Measurements from ENCODE around the gene KDM2B.
"Not testable (repeated sequence)": the region's sequence is repeated elsewhere in the genome, so short reads cannot be mapped to it uniquely, and the experiment has no call there.

The KDM2B gene

GRCh38 chr12:121484967-121485366 is 95.9 kb downstream of the KDM2B start:
- Histone ChIP-seq H3K27me3 (ENCODE audit: control insufficient read depth, low read length) (no peaks in the 10 kb centered on the region), H3K79me2 (ENCODE audit: control insufficient read depth, low read length) (peaks cover under 1% of the 10 kb centered on the region; the same call in 1 of the 2 replicates), H3K36me3 (ENCODE audit: control insufficient read depth, low read length) (peaks cover 5% of the 10 kb centered on the region), H3K27ac (ENCODE audit: low read depth, low read length) (no peak overlapping the region), H3K9me3 (ENCODE audit: control insufficient read depth, insufficient read depth, low read length) (no peaks in the 10 kb centered on the region), H3K4me1 (ENCODE audit: control insufficient read depth, low read length) (peaks cover 1% of the 10 kb centered on the region), H4K20me1 (ENCODE audit: control insufficient read depth, insufficient read depth, low read depth, low read length) (no peaks in the 10 kb centered on the region), H3K4me2 (ENCODE audit: low read length) (no peak overlapping the region), H3F3A (ENCODE audit: control insufficient read depth, insufficient read depth) (peaks cover 2% of the 10 kb centered on the region; the same call in 1 of the 2 replicates), H3K9me2 (replicated peaks; ENCODE audit: control insufficient read depth, low read length) (no peaks in the 10 kb centered on the region), H3K4me3 (ENCODE audit: low read length) (no peak overlapping the region)
- TF ChIP-seq EZH2phosphoT487 (IDR thresholded peaks at IDR 0.05; ENCODE audit: borderline replicate concordance, low read length), result no peak
- no peak for TF ChIP-seq CTCF (IDR thresholded peaks at IDR 0.05; ENCODE audit: low read depth, low read length, poor library complexity, severe bottlenecking)

GRCh38 chr12:121484564-121484963 is 96.3 kb downstream of the KDM2B start:
- H3K4me2 ChIP-seq (ENCODE audit: low read length); H3K9me3 ChIP-seq (ENCODE audit: control insufficient read depth, insufficient read depth, low read length); H3K4me3 ChIP-seq (ENCODE audit: low read length); H3K4me1 ChIP-seq (ENCODE audit: control insufficient read depth, low read length); H3F3A ChIP-seq (ENCODE audit: control insufficient read depth, insufficient read depth); H3K36me3 ChIP-seq (ENCODE audit: control insufficient read depth, low read length); H3K9me2 ChIP-seq (replicated peaks; ENCODE audit: control insufficient read depth, low read length); H3K79me2 ChIP-seq (ENCODE audit: control insufficient read depth, low read length); H3K27ac ChIP-seq (ENCODE audit: low read depth, low read length); H4K20me1 ChIP-seq (ENCODE audit: control insufficient read depth, insufficient read depth, low read depth, low read length); H3K27me3 ChIP-seq (ENCODE audit: control insufficient read depth, low read length): not testable (repeated sequence)

GRCh38 chr12:121483949-121484348 is 96.9 kb downstream of the KDM2B start:
- Histone ChIP-seq H3K27me3 (ENCODE audit: control insufficient read depth, low read length) (no peaks in the 10 kb centered on the region), H3K27ac (ENCODE audit: low read depth, low read length) (no peak overlapping the region), H3K4me2 (ENCODE audit: low read length) (no peak overlapping the region)

GRCh38 chr12:121476477-121476876 is 104.3 kb downstream of the KDM2B start:
- Histone ChIP-seq H3K27ac (ENCODE audit: low read depth, low read length) (no peak overlapping the region), H3K4me2 (ENCODE audit: low read length) (no peak overlapping the region), H3K4me3 (ENCODE audit: low read length) (no peak overlapping the region), H3K9me3 (ENCODE audit: control insufficient read depth, insufficient read depth, low read length) (no peaks in the 10 kb centered on the region), H3F3A (ENCODE audit: control insufficient read depth, insufficient read depth) (peaks cover 2% of the 10 kb centered on the region; the same call in 1 of the 2 replicates), H3K9me2 (replicated peaks; ENCODE audit: control insufficient read depth, low read length) (no peaks in the 10 kb centered on the region), H4K20me1 (ENCODE audit: control insufficient read depth, insufficient read depth, low read depth, low read length) (no peaks in the 10 kb centered on the region), H3K4me1 (ENCODE audit: control insufficient read depth, low read length) (no peaks in the 10 kb centered on the region), H3K27me3 (ENCODE audit: control insufficient read depth, low read length) (no peaks in the 10 kb centered on the region), H3K36me3 (ENCODE audit: control insufficient read depth, low read length) (no peaks in the 10 kb centered on the region), H3K79me2 (ENCODE audit: control insufficient read depth, low read length) (no peaks in the 10 kb centered on the region)
- TF ChIP-seq CTCF (IDR thresholded peaks at IDR 0.05; ENCODE audit: low read depth, low read length, poor library complexity, severe bottlenecking), result no peak
- no peak for TF ChIP-seq EZH2phosphoT487 (IDR thresholded peaks at IDR 0.05; ENCODE audit: borderline replicate concordance, low read length)

More at GRCh38 chr12:121483949-121484348, 96.9 kb downstream of the KDM2B start:
- TF ChIP-seq CTCF (IDR thresholded peaks at IDR 0.05; ENCODE audit: low read depth, low read length, poor library complexity, severe bottlenecking) (no peak), EZH2phosphoT487 (IDR thresholded peaks at IDR 0.05; ENCODE audit: borderline replicate concordance, low read length) (no peak)
- Histone ChIP-seq H4K20me1 (ENCODE audit: control insufficient read depth, insufficient read depth, low read depth, low read length) (no peaks in the 10 kb centered on the region), H3K79me2 (ENCODE audit: control insufficient read depth, low read length) (no peaks in the 10 kb centered on the region), H3F3A (ENCODE audit: control insufficient read depth, insufficient read depth) (peaks cover 2% of the 10 kb centered on the region; the same call in 1 of the 2 replicates), H3K9me2 (replicated peaks; ENCODE audit: control insufficient read depth, low read length) (no peaks in the 10 kb centered on the region), H3K4me3 (ENCODE audit: low read length) (no peak overlapping the region), H3K9me3 (ENCODE audit: control insufficient read depth, insufficient read depth, low read length) (no peaks in the 10 kb centered on the region), H3K36me3 (ENCODE audit: control insufficient read depth, low read length) (no peaks in the 10 kb centered on the region), H3K4me1 (ENCODE audit: control insufficient read depth, low read length) (no peaks in the 10 kb centered on the region)

All from DOHH2 (cell line).